B cell (primary cell): ENCODE data around the gene ZNF138. TPM values are rescaled to one million over a fixed set of nuclear protein-coding genes. Genes with fewer than 3 reads are reported as not detected.
"Not testable (repeated sequence)": the region's sequence is repeated elsewhere in the genome, so short reads cannot be mapped to it uniquely, and the experiment has no call there.

Source experiments
- ATAC-seq: fragments of 200-7000 bp; cut with Tn5 transposase; one replicate; pipeline ENCODE4 v1.10.0; 2021; ENCODE audit warnings: low read depth, mild to moderate bottlenecking, moderate number of reproducible peaks, moderate library complexity
- CTCF ChIA-PET: fragments of 350-600 bp; sonication (Branson Sonifier 250); formaldehyde crosslinking; loops from one replicate; lab custom pipeline; 2021; ENCODE audit warnings: antibody characterized with exemption, inconsistent platforms; lab: Charles Lee
- POLR2A ChIA-PET: fragments of 350-600 bp; sonication (Branson Sonifier 250); formaldehyde crosslinking; loops from one replicate; lab custom pipeline; 2021; ENCODE audit warnings: antibody characterized with exemption; lab: Charles Lee
- DNase-seq: peaks from one replicate; pipeline ENCODE4 v3.0.0; 2013
- H2AFZ ChIP-seq: 2 replicates; pipeline ENCODE4 v1.6.1; 2012; ENCODE audit warnings: mild to moderate bottlenecking, low read depth, low read length; ENCODE audit not compliant: insufficient read depth, poor library complexity, severe bottlenecking
- H3K27ac ChIP-seq, 2 donors: 1 replicate in 1 of 2; 2 replicates in 1 of 2; pipeline ENCODE4 v1.5.1; 2012 to 2013; ENCODE audit warnings: low read length in 2 of 2, mild to moderate bottlenecking in 2 of 2, moderate library complexity in 1 of 2
- H3K27me3 ChIP-seq, 4 experiments: fragments of 200-600 bp in 1 of 4; sonication (generic) in 1 of 4; replicated peaks in 1 of 4; 1 replicate in 2 of 4; 2 replicates in 2 of 4; pipeline versions ENCODE4 v1.6.1 to v1.7.0; 2013 to 2016; ENCODE audit warnings: low read length in 3 of 4, mild to moderate bottlenecking in 2 of 4, mixed read lengths in 1 of 4, moderate library complexity in 1 of 4; ENCODE audit not compliant: insufficient read depth in 4 of 4, control insufficient read depth in 3 of 4; ENCODE audit errors: control extremely low read depth in 1 of 4
- H3K36me3 ChIP-seq, 2 experiments: replicated peaks in 1 of 2; 1 replicate in 1 of 2; 2 replicates in 1 of 2; pipeline versions ENCODE4 v1.6.1 to v1.7.1; 2013; ENCODE audit warnings: low read length in 1 of 2; ENCODE audit not compliant: insufficient read depth in 2 of 2, control insufficient read depth in 1 of 2; ENCODE audit errors: control extremely low read depth in 1 of 2, extremely low read depth in 1 of 2
- H3K4me1 ChIP-seq, 2 donors: fragments of 200-600 bp in 1 of 2; sonication (generic) in 1 of 2; 1 replicate in 1 of 2; 2 replicates in 1 of 2; pipeline versions ENCODE4 v1.5.1 to v1.6.1; 2013 to 2017; ENCODE audit warnings: low read length in 2 of 2; ENCODE audit not compliant: control insufficient read depth in 2 of 2, insufficient read depth in 2 of 2
- H3K4me2 ChIP-seq: replicated peaks from 2 replicates; pipeline ENCODE3; 2012; ENCODE audit warnings: mild to moderate bottlenecking, low read depth, low read length; ENCODE audit not compliant: poor library complexity, severe bottlenecking
- H3K4me3 ChIP-seq, 5 experiments: fragments of 200-600 bp in 1 of 5; sonication (generic) in 1 of 5; 1 replicate in 3 of 5; 2 replicates in 2 of 5; pipeline versions ENCODE4 v1.5.1 to v1.7.0; 2011 to 2016; ENCODE audit warnings: low read length in 4 of 5, mild to moderate bottlenecking in 4 of 5, low read depth in 2 of 5, control low read depth in 1 of 5, moderate library complexity in 1 of 5; ENCODE audit not compliant: insufficient read depth in 1 of 5; ENCODE audit errors: control extremely low read depth in 1 of 5, extremely low read depth in 1 of 5
- H3K79me2 ChIP-seq: fragments of 200-600 bp; sonication (generic); one replicate; pipeline ENCODE4 v1.6.0; 2016; ENCODE audit warnings: low read length; ENCODE audit not compliant: control insufficient read depth, insufficient read depth
- H3K9ac ChIP-seq: fragments of 200-600 bp; sonication (generic); 2 replicates; pipeline ENCODE4 v1.6.1; 2017; ENCODE audit warnings: mild to moderate bottlenecking, low read length, moderate library complexity
- H3K9me3 ChIP-seq, 3 donors: one replicate each; pipeline versions ENCODE4 v1.6.1 to v1.7.1; 2013; ENCODE audit warnings: low read length in 2 of 3; ENCODE audit not compliant: control insufficient read depth in 2 of 3, insufficient read depth in 1 of 3; ENCODE audit errors: control extremely low read depth in 1 of 3
- H4K20me1 ChIP-seq: 2 replicates; pipeline ENCODE4 v1.6.0; 2012; ENCODE audit warnings: mild to moderate bottlenecking, low read length; ENCODE audit not compliant: insufficient read depth, control insufficient read depth, poor library complexity, severe bottlenecking
- H3K27ac Mint-ChIP-seq: one replicate; pipeline ENCODE4 v1.8.0; 2021; ENCODE audit warnings: mixed read lengths
- H3K27me3 Mint-ChIP-seq: one replicate; pipeline ENCODE4 v1.8.0; 2021; ENCODE audit warnings: mixed read lengths
- H3K4me1 Mint-ChIP-seq: one replicate; pipeline ENCODE4 v1.8.0; 2021; ENCODE audit warnings: mixed read lengths
- H3K4me3 Mint-ChIP-seq: one replicate; pipeline ENCODE4 v1.8.0; 2021; ENCODE audit warnings: mixed read lengths
- H3K9me3 Mint-ChIP-seq: one replicate; pipeline ENCODE4 v1.8.0; 2022; ENCODE audit warnings: mixed read lengths; ENCODE audit not compliant: insufficient read depth
- EZH2 ChIP-seq: IDR thresholded peaks from 2 replicates; pipeline ENCODE4 v1.6.1; 2012; ENCODE audit warnings: borderline replicate concordance, low read depth, mild to moderate bottlenecking, moderate library complexity, low read length; ENCODE audit not compliant: insufficient read depth, poor library complexity, severe bottlenecking
- WGBS: methylation state at CpG from one replicate; pipeline ENCODE4 v1.1.5; 2013; ENCODE audit warnings: missing lambda C conversion rate; ENCODE audit not compliant: insufficient coverage; 5-methylcytosine and 5-hydroxymethylcytosine counted together
- intact Hi-C: fragments of 100-400 bp; cut with micrococcal nuclease; formaldehyde crosslinking; loops from one replicate; pipeline ENCODE4 v1.10.0; 2022
- polyA plus RNA-seq: library from polyadenylated mRNA; depleted of rRNA; stranded (reverse); fragments of >200 nt; gene quantifications from 2 replicates; pipeline ENCODE4 v1.2.3, GENCODE V29; 2012
- total RNA-seq, 2 donors: library from RNA; stranded (reverse); fragments of 120-200 nt in 1 of 2; gene quantifications; 1 replicate in 1 of 2; 2 replicates in 1 of 2; pipeline versions ENCODE4 v1.2.3 to v1.2.4, GENCODE V29; 2013 to 2022
- TF ChIP-seq, protein P1 (sequence below): fragments of 200-600 bp; IDR thresholded peaks from one replicate; pipeline ENCODE4 v1.8.0; 2022; ENCODE audit warnings: antibody characterized with exemption, mild to moderate bottlenecking

The ZNF138 gene
- total and polyA plus RNA-seq, 2 donors (not counting 1 experiment from before 2014, with no cell fraction given) = 10.1 to 26.6 TPM

DNA sequence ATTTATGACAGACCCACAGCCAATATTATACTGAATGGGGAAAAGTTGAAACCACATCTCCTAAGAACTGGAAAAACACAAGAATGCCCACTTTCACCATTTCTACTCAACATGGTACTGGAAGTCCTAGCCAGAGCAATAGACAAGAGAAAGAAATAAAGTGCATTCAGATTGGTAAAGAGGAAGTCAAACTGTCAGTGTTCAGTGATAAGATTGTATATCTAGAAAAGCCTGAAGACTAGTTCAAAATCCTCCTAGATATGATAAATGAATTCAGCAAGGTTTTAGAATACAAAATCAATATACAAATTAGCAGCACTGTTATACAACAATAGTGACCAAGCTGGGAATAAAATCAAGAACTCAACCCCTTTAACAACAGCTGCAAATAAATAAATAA, 6.9 kb upstream of the ZNF138 start:
- H3K4me3 ChIP-seq = no peak overlapping the region
- no peaks in the 10 kb centered on the region for H3K36me3 ChIP-seq
- TF ChIP-seq, protein P1, sequence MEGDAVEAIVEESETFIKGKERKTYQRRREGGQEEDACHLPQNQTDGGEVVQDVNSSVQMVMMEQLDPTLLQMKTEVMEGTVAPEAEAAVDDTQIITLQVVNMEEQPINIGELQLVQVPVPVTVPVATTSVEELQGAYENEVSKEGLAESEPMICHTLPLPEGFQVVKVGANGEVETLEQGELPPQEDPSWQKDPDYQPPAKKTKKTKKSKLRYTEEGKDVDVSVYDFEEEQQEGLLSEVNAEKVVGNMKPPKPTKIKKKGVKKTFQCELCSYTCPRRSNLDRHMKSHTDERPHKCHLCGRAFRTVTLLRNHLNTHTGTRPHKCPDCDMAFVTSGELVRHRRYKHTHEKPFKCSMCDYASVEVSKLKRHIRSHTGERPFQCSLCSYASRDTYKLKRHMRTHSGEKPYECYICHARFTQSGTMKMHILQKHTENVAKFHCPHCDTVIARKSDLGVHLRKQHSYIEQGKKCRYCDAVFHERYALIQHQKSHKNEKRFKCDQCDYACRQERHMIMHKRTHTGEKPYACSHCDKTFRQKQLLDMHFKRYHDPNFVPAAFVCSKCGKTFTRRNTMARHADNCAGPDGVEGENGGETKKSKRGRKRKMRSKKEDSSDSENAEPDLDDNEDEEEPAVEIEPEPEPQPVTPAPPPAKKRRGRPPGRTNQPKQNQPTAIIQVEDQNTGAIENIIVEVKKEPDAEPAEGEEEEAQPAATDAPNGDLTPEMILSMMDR = no peak
- TF ChIP-seq EZH2 = no peak
- H3K27me3 Mint-ChIP-seq = peaks cover 12% of the 10 kb centered on the region
- no peaks in the 10 kb centered on the region for H4K20me1 ChIP-seq
- CTCF ChIA-PET = no interaction called here
- no peak overlapping the region for H2AFZ ChIP-seq
- no peaks in the 10 kb centered on the region for H3K4me1 ChIP-seq
- intact Hi-C loops = no loop called here
- H3K4me1 Mint-ChIP-seq = no peaks in the 10 kb centered on the region
- no peaks in the 10 kb centered on the region for H3K9me3 Mint-ChIP-seq
- no peak overlapping the region for H3K27ac ChIP-seq
- H3K27ac Mint-ChIP-seq = no peak overlapping the region
- H3K79me2 ChIP-seq = no peaks in the 10 kb centered on the region
- H3K4me3 Mint-ChIP-seq = no peak overlapping the region
- ATAC-seq (no peak), DNase-seq (no peak)
- H3K9me3 ChIP-seq = no peaks in the 10 kb centered on the region
- H3K4me2 ChIP-seq = no peak overlapping the region
- no peak overlapping the region for H3K9ac ChIP-seq
- POLR2A ChIA-PET = no interaction called here
- H3K27me3 ChIP-seq = no peaks in the 10 kb centered on the region

DNA sequence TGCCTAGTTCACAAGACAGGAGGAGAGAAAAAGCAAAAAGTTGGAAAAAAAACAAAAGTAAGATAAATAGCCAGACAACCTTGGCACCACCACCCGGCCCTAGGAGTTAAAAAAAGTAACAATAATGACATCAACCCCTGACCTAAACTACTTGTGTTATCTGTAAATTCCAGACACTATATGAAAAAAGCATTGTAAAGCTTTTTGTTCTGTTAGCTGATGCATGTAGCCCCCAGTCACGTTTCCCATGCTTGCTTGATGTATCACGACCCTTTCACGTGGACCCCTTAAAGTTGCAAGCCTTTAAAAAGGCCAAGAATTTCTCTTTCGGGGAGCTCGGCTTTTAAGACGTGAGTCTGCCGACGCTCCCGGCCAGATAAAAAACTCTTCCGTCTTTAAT, 5.0 kb upstream of the ZNF138 start:
- H3K9me3 ChIP-seq, H3K27ac ChIP-seq, H3K79me2 ChIP-seq, H3K4me3 Mint-ChIP-seq, H3K4me1 Mint-ChIP-seq, H3K4me3 ChIP-seq, H4K20me1 ChIP-seq, H3K9me3 Mint-ChIP-seq, H3K9ac ChIP-seq, H3K27ac Mint-ChIP-seq, H3K27me3 ChIP-seq, H2AFZ ChIP-seq, H3K36me3 ChIP-seq, H3K4me2 ChIP-seq, CTCF ChIA-PET, intact Hi-C loops, H3K4me1 ChIP-seq, POLR2A ChIA-PET, DNase-seq, ATAC-seq: not testable (repeated sequence)
- peaks cover 12% of the 10 kb centered on the region for H3K27me3 Mint-ChIP-seq
- 79% methylated on average over 9 of the region's 11 CpGs for WGBS
